ENCODE data around the gene TAX1BP1. TPM values are rescaled to one million over a fixed set of nuclear protein-coding genes. Genes with fewer than 3 reads are reported as not detected.
"Not testable (repeated sequence)": the region's sequence is repeated elsewhere in the genome, so short reads cannot be mapped to it uniquely, and the experiment has no call there.

TAX1BP1 gene
- total and polyA plus RNA-seq, 8 donors, result 28.3 to 64.6 (median 46.4) TPM

GRCh38 chr7:27842851-27843250, 102.9 kb downstream of the TAX1BP1 start:
- FAIRE-seq (no peak), DNase-seq (peak in 2 of 6 donors; percentile 34 to 40)
- WGBS, 2 donors, result 46 to 50% methylated on average over 9 of the region's 9 CpGs

GRCh38 chr7:27843584-27844305, 103.8 kb downstream of the TAX1BP1 start:
- intact Hi-C loops (cut with DNase I), result no loop called here
- WGBS, 2 donors, result 96 to 97% methylated on average over 15 of the region's 15 CpGs
- no peak for TF ChIP-seq CTCF (IDR thresholded peaks at IDR 0.05)
- DNase-seq, result no peak
- no peak for ATAC-seq
- H3K9me3 ChIP-seq, result no peaks in the 10 kb centered on the region
- FAIRE-seq, result no peak
- H3K27me3 ChIP-seq, result no peaks in the 10 kb centered on the region
- no peaks in the 10 kb centered on the region for H3K36me3 ChIP-seq
- no peak overlapping the region for H3K4me3 ChIP-seq
- no peak overlapping the region for H3K27ac ChIP-seq
- no peaks in the 10 kb centered on the region for H3K4me1 ChIP-seq

More at GRCh38 chr7:27842851-27843250, 102.9 kb downstream of the TAX1BP1 start:
- Histone ChIP-seq H3K27ac (no peak overlapping the region), H3K4me3 (no peak overlapping the region), H3K9me3 (no peaks in the 10 kb centered on the region), H3K27me3 (no peaks in the 10 kb centered on the region), H3K4me1 (no peaks in the 10 kb centered on the region), H3K36me3 (no peaks in the 10 kb centered on the region)
- intact Hi-C loops (cut with DNase I), result no loop called here
- ATAC-seq, result peak; percentile 53 to 87 (median 68)
- TF ChIP-seq CTCF (IDR thresholded peaks at IDR 0.05), result no peak

GRCh38 chr7:27846388-27846787, 106.4 kb downstream of the TAX1BP1 start:
- no peak for TF ChIP-seq CTCF (IDR thresholded peaks at IDR 0.05)
- no peaks in the 10 kb centered on the region for H3K4me1 ChIP-seq
- ATAC-seq (no peak), DNase-seq (no peak), FAIRE-seq (no peak)
- H3K36me3 ChIP-seq, result no peaks in the 10 kb centered on the region
- H3K27ac ChIP-seq, result no peak overlapping the region
- WGBS, 2 donors, result 94 to 96% methylated on average over 3 of the region's 3 CpGs
- no peak overlapping the region for H3K4me3 ChIP-seq
- intact Hi-C loops (cut with DNase I), result no loop called here
- no peaks in the 10 kb centered on the region for H3K9me3 ChIP-seq
- H3K27me3 ChIP-seq, result no peaks in the 10 kb centered on the region

GRCh38 chr7:27850531-27850930, 110.6 kb downstream of the TAX1BP1 start:
- TF ChIP-seq CTCF (IDR thresholded peaks at IDR 0.05), result no peak
- no peak overlapping the region for H3K4me3 ChIP-seq
- ATAC-seq, result peak in 1 of 4 donors; percentile 14
- peak; percentile 59 for FAIRE-seq
- intact Hi-C loops (cut with DNase I), result no loop called here
- WGBS, 2 donors, result 71 to 77% methylated on average over 5 of the region's 5 CpGs
- no peaks in the 10 kb centered on the region for H3K4me1 ChIP-seq
- H3K27ac ChIP-seq, result no peak overlapping the region
- no peaks in the 10 kb centered on the region for H3K36me3 ChIP-seq
- no peaks in the 10 kb centered on the region for H3K9me3 ChIP-seq
- no peaks in the 10 kb centered on the region for H3K27me3 ChIP-seq
- DNase-seq, result no peak

DNA sequence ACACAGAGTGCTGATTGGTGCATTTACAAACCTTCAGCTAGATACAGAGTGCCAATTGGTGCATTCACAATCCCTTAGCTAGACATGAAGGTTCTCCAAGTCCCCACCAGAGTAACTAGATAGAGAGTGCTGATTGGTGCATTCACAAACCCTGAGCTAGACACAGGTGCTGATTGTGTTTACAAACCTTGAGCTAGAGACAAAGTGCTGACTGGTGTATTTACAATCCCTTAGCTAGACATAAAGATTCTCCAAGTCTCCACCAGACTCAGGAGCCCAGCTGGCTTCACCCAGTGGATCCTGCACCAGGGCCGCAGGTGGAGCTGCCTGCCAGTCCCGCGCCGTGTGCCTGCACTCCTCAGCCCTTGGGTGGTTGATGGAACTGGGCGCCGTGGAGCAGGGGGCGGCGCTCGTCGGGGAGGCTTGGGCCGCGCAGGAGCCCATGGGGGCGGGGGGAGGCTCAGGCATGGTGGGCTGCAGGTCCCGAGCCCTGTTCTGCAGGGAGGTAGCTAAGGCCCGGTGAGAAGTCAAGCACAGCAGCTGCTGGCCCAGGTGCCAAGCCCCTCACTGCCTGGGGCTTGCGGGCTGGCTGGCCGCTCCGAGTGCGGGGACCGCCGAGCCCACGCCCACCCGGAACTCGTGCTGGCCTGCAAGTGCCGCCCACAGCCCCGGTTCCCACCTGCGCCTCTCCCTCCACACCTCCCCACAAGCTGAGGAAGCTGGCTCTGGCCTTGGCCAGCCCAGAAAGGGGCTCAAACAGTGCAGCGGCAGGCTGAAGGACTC, 116.9 kb downstream of the TAX1BP1 start:
- WGBS, 2 donors, result 96% methylated on average over 27 to 28 of the region's 28 CpGs
- H3K4me3 ChIP-seq; DNase-seq; H3K9me3 ChIP-seq; FAIRE-seq; ATAC-seq; H3K36me3 ChIP-seq; intact Hi-C loops (cut with DNase I); H3K27me3 ChIP-seq; H3K4me1 ChIP-seq; H3K27ac ChIP-seq: not testable (repeated sequence)
